Astrocyte (in vitro differentiated cells and primary cell): Measurements from ENCODE around the gene CLDN19.

Experiments used
- CTCF ChIP-seq: IDR thresholded peaks from 2 replicates; pipeline ENCODE4 v1.5.1; 2011; ENCODE audit warnings: low read depth, mild to moderate bottlenecking, inconsistent platforms, low read length, moderate library complexity; ENCODE audit not compliant: insufficient read depth
- EZH2 ChIP-seq: IDR thresholded peaks from 2 replicates; pipeline ENCODE4 v1.6.1; 2012; ENCODE audit warnings: mild to moderate bottlenecking, low read length, inconsistent platforms; ENCODE audit not compliant: insufficient read depth

- TF ChIP-seq EZH2: no peak
- no peak for TF ChIP-seq CTCF
Measured at GRCh38 chr1:42753070-42753469, 13.0 kb upstream of the CLDN19 start.
